Islet precursor cell (in vitro differentiated cells): ENCODE measurements around the gene NEK6.
A peak's percentile ranks its signal among the peaks of the same experiment; 100 is the strongest.

Experiments used
- DNase-seq: peaks from one replicate; pipeline ENCODE4 v3.0.0-alpha.2; 2018

NEK6 gene

DNA sequence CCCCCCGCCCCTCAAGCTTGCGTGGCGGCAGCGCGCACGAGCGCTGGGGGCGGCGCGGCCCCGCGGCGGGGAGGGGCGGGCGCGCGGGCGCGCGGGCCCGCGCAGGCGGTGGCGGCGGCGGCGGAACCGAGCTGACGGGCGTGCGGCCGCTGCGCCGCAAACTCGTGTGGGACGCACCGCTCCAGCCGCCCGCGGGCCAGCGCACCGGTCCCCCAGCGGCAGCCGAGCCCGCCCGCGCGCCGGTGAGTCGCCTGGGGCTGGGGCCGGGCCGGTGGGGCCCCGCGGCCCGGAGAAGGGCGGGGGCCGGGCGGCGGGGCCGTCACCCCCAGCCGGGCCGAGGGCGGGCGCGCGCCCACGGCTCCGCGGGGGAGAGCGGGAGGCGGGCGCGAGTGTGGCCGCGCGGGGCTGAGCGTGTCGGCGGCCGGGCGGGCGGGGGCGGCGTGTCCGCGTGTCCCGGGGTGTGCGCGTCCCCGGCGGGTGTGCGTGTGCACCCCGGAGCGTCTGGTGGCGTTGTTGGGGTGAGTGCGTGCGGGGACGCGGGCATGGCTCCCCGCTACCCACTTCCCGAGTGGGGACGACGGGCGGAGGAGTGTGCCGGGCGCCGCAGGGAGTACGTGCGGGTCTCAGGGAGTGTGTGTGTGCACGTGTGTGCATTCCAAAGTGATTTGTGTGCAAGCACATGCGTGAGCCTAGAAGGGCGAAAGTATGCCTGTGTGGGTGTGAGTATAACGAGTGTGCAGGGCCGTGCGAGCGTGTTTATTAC lies at the start of gene NEK6:
TSS of gene NEK6 (plus strand) at position 106 of the 763 bp plus-strand sequence. CDS start 44,016 bp downstream, outside the sequence.
- DNase-seq = no peak

DNA sequence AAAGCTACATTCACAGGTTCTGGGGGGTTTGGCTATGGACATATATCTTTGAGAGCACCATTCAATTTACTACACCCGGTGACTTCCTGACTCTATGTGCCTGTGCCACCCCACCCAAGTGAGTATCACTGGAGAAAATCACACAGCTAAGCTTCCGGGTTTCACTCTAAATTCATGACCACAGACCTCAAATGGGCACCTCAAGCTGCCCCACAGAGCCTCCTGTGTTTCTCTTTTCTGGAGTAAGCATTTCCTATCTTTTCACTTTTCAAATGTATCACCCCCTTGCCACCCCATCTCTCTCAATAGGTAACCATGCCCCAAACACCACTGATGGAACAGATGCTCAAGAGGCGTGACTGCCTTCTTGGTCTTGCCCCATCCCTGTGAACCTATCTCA lies 49.2 kb upstream of the NEK6 start:
- DNase-seq = no peak

DNA sequence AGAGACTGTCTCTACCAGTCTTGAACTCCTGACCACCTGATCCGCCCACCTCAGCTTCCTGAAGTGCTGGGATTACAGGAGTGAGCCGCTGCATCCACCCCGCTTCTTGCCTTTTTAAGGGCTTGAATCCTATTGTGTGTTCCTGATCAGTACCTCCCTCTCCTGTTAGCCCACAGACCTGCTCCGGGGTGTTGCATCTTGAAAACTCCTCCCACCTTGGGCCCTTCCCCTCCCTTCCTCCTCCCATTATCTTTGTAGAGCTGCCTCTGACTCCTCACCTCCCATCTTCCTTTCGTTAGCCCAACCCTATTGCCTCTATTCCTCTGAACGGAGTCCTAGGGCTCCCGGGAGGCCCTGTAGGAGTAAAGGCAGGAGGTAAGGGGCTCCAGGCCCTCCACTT lies 48.5 kb upstream of the NEK6 start:
- peak; percentile 68 for DNase-seq

DNA sequence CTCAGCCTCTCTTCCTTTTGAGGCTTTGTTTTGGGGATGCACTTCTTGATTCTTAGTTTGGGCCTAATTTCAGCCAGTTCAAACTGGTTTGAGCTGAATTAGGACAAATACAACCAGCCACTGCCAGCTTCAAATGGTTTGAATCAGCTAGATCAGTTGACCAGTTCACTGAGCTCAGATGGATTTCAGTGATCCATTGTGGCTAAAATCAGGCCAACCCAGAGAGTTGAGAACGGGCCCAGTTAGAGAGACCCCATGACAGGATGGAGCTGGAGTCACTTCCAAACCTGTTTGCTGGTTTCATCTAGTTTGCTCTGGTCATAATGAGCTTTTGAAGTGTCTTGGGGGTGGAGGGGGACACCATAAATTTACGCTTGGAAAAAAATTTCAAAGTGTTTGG lies 48.0 kb upstream of the NEK6 start:
- peak; percentile 2 for DNase-seq

DNA sequence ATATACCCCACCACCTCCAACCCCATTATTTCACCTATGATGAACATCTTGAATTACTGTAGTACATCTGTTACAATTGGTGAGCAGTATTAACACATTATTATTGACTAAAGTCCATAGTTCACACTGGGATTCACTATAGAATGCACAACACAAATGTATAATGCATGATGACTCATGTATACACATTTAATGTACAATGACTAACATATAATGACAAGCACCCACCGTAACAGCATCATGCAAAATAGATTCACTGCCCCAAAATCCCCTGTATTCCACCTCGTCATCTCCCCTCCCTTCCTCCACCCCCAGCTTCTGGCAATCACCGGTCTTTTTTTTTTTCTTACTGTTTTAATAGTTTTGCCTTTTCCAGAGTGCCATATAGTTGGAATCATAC lies 47.1 kb upstream of the NEK6 start:
- no peak for DNase-seq

DNA sequence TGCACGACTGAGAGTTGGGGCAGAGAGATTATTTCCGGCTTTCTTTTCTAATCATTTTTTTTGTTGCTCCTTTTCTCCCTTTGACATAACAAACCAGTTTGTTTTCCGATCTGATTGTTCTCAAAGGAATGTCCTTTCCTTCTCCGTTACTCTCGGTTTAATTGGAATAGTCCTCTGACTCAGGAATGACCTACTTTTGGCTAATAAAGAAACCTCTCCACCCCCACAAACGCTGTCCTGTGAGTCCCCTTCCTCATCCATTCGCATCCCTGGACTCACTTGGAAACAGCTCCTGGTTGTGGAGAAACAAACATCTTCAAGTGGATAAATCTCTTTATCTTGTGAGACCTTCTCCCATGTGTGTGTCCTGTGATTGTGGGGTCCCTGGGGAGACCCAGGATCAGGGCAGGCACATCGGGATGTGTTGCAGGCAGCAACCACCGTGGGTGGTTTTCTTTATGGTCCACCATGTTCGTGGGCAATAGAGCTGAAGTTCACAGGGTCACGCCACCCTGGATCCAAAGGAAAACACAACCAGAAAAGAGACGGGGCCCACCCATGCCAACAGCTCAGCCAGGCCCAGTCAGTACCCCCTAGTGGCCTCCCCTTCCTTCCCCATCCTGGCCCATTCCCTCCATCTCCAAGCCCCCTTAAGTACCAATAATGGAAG lies 45.2 kb upstream of the NEK6 start:
- peak; percentile 47 for DNase-seq

DNA sequence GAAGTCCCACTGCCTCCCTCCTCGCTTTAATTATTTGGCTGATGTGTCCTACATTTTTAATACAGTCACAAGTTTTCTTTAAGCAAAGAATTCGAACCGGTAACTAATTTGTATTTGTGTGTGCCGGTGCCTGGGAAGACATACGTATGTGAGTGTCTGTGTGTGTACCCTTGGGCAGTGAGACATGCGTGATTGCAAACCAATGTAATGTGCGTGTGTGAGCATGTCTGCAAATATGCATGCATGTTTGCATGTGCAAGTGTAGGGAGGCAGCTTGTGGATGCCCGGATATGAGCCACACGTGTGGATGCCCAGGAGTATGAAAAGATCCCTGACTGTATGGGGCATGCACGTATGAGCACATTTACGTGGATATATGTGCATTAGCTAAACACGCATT lies 44.4 kb upstream of the NEK6 start:
- peak; percentile 35 for DNase-seq

DNA sequence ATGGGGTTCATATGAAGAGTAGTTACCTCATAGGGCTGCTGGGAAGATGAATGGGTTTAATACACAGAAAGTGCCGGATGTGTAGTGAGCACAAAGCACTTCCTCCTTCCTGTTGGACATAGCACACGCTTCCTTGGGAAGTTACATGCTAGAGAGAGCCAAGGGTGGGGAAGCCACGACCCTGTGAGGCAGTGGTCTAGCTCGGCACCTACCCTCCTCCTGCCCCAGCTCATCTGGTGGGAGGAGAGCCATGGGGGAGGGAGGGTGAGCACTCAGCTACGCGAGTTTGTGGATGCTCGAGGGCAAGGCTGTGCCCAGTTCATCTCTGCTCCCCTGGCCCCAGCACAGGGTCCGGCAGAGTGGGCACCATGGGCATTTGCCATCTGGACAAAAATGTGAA lies 43.6 kb upstream of the NEK6 start:
- DNase-seq = peak; percentile 28

DNA sequence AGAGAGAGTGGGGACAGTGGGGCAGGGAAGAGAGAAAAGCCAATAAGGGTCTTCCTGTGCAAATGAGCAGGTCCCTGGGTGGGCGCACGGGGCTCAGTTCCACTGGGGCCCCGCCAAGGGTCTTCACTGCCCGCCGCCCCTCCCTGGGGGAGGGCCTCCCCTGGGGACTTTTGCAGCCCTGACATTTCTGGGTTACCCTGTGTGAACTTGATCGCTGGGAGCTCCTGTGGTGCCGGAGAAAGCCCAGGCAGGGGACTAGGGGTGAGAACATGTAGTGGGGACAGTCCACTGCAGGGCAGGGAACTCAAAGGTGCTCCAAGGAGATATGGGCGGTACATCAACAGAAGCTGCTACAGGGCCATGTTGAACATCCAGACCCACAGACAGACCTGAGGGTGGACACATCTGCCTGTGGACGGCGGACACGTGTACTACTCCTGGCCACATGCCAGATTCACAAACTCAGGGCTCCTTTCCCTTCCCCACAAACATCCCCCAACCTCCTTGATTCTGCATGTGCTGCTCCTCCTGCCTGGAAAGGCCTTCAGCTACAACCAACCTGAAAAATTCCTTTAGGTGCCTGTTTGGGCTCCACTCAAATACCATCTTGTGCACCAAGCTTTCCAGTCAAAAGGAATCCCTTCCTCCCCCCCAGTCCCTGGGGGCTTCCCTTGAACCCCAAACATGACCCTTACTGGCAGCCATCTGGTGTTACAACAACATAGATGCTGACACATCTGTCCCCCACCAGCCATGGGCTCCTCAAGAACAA lies 43.0 kb upstream of the NEK6 start:
- DNase-seq = peak; percentile 46

DNA sequence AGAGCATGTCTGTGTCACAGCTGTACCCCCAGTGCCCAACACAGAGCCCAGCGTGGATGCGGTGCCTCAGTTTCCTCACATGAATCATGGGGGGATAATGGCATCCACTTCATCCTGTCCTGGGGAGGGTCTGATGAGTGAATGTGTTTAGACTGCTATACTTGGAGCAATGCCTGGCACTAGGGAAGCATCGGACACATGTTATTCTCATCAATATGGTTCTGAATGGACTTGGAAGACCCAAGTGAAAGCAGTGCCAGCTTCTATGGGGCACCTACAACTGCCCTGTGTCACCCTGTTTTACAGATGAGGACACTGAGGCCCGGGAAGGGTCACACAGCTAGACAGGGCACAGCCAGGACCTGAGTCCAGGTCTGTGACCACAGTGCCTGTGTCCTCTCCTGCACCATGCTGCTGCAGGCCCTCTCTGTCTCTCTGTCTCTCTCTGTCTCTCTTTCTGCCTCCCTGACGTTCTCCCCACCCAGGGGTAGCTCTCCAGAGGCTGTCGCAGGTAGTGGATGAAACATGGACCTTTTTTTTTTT lies 42.3 kb upstream of the NEK6 start:
- DNase-seq = peak; percentile 47

DNA sequence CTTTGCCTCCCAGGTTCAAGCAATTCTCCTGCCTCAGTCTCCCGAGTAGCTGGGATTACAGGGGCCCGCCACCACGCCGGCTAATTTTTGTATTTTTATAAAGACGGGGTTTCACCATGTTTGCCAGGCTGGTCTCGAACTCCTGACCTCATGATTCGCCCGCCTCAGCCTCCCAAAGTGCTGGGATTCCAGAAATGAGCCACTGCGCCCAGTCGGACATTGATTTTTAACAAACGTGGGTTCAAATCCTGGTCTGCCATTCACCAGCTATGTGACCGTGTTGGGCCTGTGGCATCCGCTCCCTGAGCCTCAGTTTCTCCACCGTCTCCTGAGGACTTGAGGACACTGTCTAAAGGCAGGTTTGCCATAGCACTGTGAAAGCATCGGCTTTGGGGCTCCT lies 41.8 kb upstream of the NEK6 start:
- no peak for DNase-seq

DNA sequence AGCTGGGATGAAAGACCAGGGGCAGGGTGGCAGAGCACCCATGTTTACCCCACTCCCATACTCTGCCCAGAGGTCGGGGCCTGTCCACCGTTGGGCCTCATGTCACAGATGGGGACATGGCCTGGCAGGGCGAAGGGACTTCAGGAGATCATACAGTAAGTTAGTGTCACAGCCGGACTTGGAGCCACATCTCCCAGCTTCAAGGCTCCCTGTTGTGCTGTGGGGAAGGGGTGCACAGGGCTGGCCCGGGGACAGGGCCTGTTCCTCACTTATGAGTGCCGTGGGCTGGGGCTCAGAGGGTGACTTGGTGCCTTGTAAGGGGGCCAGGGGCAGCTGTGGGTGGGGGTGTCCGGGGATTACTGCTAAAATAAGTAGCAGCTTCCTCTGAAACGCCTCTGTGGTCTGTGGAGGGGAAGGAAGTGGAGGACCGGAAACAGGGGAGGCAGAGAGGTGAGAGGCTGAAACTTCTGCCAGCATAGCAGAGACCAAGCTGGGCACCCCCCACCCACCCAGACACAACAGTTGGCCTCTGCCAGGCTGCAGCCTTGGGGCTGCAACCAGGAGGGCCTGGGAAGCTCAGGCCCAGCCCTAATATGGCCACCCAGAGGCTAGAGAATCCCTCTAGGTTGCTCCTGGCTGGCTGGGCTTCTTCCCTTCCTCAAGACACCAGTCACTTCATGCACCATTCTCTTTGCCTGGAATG lies 41.1 kb upstream of the NEK6 start:
- peak; percentile 39 for DNase-seq

DNA sequence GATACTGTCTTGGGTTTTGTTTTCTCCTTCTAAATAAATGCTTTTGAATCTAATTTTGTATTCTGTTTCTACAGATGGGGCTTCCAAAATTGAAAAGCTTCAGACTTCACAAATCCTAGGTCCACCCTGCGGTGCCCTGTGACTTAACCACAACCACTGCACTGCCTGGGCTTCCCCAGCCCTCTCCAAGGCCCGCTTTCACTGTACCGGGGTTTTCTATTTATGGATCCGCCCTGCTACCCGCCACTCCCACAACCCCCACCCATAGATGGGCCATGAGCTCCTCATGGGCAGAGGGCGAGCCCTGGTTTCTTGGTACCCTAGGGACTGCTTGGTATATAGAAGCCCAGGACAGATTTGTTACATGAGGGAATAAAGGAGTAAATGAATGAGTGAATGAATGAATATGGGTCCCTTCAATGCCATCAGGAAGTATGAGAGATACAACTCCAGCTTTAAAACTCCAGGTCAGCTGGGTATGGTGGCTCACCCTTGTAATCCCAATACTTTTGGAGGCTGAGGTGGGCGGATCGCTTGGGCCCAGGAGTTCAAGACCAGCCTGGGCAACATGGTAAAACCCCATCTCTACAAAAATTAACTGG lies 39.8 kb upstream of the NEK6 start:
- DNase-seq = peak; percentile 22

DNA sequence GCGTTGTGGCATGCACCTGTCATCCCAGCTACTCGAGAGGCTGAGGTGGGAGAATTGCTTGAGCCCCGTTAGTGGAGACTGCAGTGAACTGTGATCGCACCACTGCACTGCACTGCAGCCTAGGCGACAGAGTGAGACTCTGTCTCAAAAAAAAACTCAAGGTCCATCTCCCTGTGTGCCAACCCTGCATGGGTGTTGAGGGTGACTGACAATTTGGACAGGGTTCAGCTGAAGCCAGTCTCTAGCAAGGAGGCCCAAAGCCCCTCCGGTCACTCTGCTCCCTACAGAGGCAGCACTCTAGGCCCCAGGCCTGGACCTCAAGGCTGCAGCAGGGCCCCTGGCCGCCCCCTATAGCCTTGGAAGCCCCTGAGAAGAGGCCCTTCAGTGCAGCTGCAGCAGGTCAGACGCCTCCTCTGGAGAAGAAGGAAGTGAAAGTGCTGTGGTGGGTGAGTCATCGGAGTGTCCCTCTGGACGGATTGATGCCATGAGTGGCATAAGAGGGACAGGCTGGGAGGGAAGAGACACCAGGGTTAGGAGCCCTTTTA lies 39.2 kb upstream of the NEK6 start:
- DNase-seq = peak; percentile 71

DNA sequence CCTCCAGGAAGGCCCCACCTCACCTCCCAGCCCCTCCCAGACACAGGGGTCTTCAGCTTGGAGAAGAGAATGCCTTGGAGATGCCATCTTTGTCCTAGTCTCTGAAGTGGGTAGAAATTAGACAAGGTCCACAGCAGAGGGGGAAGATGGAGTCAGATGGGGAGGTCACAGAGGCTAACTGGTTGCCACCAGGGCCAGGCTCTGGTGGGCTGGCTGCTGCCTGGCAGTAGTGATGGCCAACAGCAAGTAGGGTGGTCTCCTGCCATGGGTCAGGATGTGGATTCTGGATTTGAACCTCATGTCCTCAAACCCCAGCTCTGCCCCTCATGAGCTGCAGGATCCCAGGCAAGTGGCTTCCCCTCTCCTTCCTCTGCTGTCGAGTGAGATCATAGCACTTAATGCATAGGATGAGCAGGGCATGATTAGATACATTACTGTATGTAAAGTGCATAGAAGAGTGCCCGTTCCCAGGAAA lies 38.7 kb upstream of the NEK6 start:
- DNase-seq = peak; percentile 16

DNA sequence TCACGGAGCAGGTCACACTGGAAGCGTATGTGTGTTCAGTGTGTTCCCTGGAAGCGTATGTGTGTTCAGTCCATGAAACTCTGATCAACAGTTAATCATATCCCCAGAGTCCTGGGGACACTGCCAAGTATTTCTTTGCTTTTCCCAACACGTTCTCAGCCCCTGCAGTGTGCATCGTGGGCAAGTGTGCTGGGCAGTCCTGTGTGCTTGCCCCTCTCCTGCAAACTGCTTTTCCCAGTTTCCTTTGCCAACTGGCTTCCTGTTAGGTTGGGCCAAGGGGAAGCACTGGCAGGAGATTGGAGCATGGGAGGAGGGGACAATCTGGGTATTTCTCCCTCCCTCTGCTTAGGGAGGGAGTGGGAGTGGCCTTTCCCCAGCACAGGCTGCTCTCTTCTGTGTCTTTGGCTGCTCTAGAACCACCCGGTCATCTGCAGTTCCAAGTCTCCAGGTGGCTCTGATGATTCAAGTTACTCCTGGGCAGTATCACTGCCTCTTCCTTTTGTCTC lies 36.8 kb upstream of the NEK6 start:
- DNase-seq = peak; percentile 50

DNA sequence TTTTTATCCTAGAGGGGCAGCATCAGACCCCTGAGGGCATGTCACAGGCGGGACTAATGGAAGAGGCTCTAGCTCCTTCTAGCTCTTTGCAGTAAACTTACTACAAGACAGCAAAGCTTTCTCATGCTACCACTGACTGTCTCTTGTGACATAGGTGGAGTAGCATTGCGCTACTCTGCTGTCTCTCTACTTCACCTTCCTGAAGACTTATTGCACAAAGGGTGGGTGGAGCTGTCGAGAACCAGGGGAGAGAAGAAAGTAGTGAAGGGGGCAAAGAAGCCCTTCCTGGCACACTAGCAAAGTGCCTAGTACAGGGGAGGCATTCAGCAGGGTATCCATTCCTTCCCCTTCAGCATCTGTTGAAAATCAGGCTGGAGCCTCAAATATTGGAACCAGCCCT lies 36.1 kb upstream of the NEK6 start:
- peak; percentile 44 for DNase-seq

DNA sequence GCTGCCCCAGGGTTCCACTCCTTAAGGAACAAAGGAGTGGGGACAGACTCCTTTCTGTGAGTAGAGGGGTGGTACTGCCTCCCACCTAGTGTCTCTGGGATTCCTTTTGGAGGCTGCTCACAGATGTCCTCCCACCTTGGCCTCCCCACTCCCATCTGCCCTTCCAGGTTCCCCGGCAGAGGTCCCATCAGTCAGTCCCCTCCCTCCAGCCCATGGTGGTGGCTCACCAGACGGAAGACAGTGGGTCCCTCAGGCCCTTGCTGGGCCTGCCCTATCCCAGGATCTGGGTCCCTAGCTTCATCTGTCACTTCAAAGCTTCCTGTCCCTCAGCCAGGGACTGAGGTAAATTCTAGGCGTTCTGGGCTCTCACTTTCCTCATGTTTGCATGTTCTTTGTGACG lies 35.6 kb upstream of the NEK6 start:
- peak; percentile 37 for DNase-seq

DNA sequence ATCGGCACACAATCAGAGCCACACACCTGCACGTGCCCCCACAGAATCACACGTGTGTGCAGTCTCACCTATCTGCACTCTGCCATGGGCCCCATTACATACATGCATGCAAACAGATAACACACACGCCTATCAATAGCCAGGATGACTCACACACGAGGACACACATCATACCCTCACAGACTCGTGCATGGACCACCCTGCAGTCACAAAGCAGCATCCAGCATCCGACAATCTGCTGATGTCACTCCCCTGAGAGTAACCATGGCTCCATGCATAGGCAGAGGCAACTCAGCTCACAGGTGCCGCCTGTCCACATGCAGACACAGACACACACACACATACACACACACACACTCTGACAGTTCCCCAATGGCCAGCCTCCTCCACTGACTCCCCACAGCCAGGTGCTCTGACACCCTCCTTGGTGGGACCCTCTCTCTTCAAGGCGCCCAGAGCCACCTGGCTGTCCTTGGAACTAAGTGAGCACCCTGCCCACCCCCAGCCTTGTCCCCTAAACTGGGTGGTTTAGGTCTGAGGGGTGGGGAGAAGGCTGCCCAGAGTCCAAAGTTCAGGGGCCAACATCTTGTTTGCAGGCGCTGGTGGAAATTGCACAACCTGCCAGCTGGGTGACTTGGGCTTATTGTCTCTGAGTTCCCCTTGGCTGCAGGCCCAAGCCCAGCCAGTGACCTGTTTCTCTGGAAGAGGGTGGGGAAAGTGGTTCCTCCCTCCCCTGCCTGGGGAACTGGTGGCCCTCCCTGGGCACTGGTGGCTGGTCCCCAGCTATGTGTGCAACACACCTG lies 34.6 kb upstream of the NEK6 start:
- no peak for DNase-seq

DNA sequence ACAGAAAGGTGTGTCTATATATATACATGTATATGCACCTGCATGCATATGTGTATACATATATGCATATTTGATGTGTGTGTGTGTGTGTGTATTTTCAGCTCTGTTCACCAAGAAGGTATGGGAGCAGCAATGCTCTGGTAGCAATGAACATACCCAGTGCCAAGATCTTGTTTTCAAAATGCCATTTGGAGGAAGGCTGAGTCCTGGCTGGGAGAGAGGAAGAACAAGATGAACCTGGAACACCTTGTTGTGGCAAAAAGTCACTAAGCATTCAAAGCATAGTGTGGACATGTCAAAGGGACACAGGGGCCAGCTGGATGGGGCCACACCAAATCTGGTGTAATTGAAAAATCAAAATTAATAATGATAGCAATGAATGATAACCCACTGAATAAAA lies 31.8 kb upstream of the NEK6 start:
- no peak for DNase-seq

DNA sequence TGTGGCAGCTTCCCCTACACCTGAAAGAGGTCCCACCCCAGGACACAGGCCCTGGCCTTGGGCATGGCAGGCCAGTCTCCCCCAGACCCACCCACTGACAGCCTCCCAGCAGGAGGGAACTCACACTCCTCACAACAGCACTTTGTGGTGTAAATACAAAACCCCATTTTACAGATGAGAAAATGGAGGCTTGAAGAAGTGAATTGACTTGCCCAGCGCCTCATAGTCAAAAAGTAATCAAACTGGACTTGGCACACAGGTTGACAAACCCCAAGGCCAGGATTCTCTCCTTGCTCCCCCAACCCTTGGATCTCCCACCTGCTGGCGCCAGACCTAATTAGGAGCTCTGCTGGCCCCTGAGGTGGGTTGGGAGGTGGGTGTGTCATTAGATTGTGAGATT lies 29.2 kb upstream of the NEK6 start:
- no peak for DNase-seq
